Coronary artery (tissue), 2 donors: ENCODE results near the gene STC2.

Experiments
- DNase-seq: peaks from one replicate; pipeline ENCODE4 v3.0.0-alpha.2; 2017; ENCODE audit warnings: low spot score
- H3K27ac ChIP-seq, 2 donors: fragments of 200-600 bp; sonication (generic); one replicate each; pipeline ENCODE4 v1.5.1; 2016 to 2019
- H3K4me3 ChIP-seq: fragments of 200-600 bp; sonication (generic); 2 replicates; pipeline ENCODE4 v1.5.1; 2016; ENCODE audit warnings: mild to moderate bottlenecking, moderate library complexity
- CTCF ChIP-seq: fragments of 200-600 bp; sonication (generic); IDR thresholded peaks from one replicate; pipeline ENCODE4 v1.5.1; 2019; ENCODE audit warnings: antibody characterized with exemption

STC2 gene

GRCh38 chr5:173282916-173283315, 45.3 kb downstream of the STC2 start:
- DNase-seq = no peak
- no peak overlapping the region for H3K27ac ChIP-seq
- no peak for TF ChIP-seq CTCF
- no peak overlapping the region for H3K4me3 ChIP-seq

GRCh38 chr5:173281910-173282309, 46.3 kb downstream of the STC2 start:
- Histone ChIP-seq H3K27ac (no peak overlapping the region), H3K4me3 (no peak overlapping the region)
- TF ChIP-seq CTCF = no peak
- DNase-seq = no peak

GRCh38 chr5:173279166-173279565, 49.0 kb downstream of the STC2 start:
- TF ChIP-seq CTCF = no peak
- Histone ChIP-seq H3K4me3 (no peak overlapping the region), H3K27ac (no peak overlapping the region)
- DNase-seq = no peak

GRCh38 chr5:173278641-173279040, 49.6 kb downstream of the STC2 start:
- no peak for TF ChIP-seq CTCF
- Histone ChIP-seq H3K27ac (no peak overlapping the region), H3K4me3 (no peak overlapping the region)
- no peak for DNase-seq

- TF ChIP-seq CTCF = no peak
- Histone ChIP-seq H3K4me3 (no peak overlapping the region), H3K27ac (no peak overlapping the region)
- no peak for DNase-seq
Measured at GRCh38 chr5:173278172-173278571, 50.0 kb downstream of the STC2 start.

- Histone ChIP-seq H3K4me3 (no peak overlapping the region), H3K27ac (no peak overlapping the region)
- DNase-seq = no peak
- no peak for TF ChIP-seq CTCF
Measured at GRCh38 chr5:173274771-173275170, 53.4 kb downstream of the STC2 start.

GRCh38 chr5:173271419-173271818, 56.8 kb downstream of the STC2 start:
- Histone ChIP-seq H3K27ac (no peak overlapping the region), H3K4me3 (no peak overlapping the region)
- no peak for DNase-seq
- no peak for TF ChIP-seq CTCF
